Measurements from ENCODE around the gene TNNI2. TPM values are rescaled to one million over a fixed set of nuclear protein-coding genes. Genes with fewer than 3 reads are reported as not detected.
"Not testable (repeated sequence)": the region's sequence is repeated elsewhere in the genome, so short reads cannot be mapped to it uniquely, and the experiment has no call there.

Gene TNNI2
- total and polyA plus RNA-seq, 12 donors = 0.55 to 21.8 (median 2.4) TPM; not detected in 3

DNA sequence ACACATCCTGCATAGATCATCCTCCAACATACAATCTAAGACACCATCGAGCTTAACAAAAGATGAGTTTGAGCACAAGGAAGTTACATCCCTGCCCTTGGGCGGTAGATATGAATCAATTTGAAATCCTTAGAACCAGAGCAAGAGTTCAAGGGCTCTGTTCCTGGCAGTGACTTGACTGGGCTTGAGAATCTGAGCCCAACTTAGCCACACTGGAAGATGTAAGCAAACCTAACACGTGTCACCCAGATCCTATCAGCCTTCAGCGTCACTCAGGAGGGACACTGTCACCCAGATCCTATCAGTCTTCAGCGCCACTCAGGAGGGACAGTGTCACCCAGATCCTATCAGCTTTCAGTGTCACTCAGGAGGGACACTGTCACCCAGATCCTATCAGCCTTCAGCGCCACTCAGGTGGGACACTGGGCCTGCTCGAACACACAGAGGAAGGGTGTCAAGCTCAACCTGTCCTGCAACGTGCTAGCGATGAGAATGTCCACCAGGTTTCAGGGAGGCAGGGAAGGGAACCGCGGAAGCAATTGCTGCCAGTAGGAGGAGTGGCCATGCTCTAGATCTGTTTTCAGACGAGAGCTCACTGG is 42.3 kb upstream of the TNNI2 start:
- intact Hi-C loops (cut with DNase I) = no loop called here
- DNase-seq = no peak
- peaks cover 6% of the 10 kb centered on the region for H3K27me3 ChIP-seq
- no peaks in the 10 kb centered on the region for H3K36me3 ChIP-seq (replicated peaks in 1 of 2)
- no peaks in the 10 kb centered on the region for H3K4me1 ChIP-seq (replicated peaks in 1 of 2)
- no peaks in the 10 kb centered on the region for H3K9me3 ChIP-seq (replicated peaks in 1 of 3)
- no peak overlapping the region for H3K4me3 ChIP-seq
- TF ChIP-seq CTCF (IDR thresholded peaks at IDR 0.05) (no peak), POLR2A (IDR thresholded peaks at IDR 0.05) (no peak)
- 61 to 70% (median 69%) methylated on average over 7 to 12 of the region's 12 CpGs for WGBS, 4 donors
- H3K27ac ChIP-seq = no peak overlapping the region

GRCh38 chr11:1797391-1798125 is 41.2 kb upstream of the TNNI2 start:
- intact Hi-C loops (cut with DNase I) = no loop called here

GRCh38 chr11:1803246-1803645 is 35.5 kb upstream of the TNNI2 start:
- no peak overlapping the region for H3K27ac ChIP-seq
- WGBS, 4 donors = 92 to 93% (median 92%) methylated on average over 14 to 20 of the region's 20 CpGs
- TF ChIP-seq CTCF (IDR thresholded peaks at IDR 0.05) (no peak), POLR2A (IDR thresholded peaks at IDR 0.05) (no peak)
- no peak overlapping the region for H3K4me3 ChIP-seq
- H3K36me3 ChIP-seq (replicated peaks in 1 of 2) = no peaks in the 10 kb centered on the region
- intact Hi-C loops (cut with DNase I) = no loop called here
- peaks cover 0 to 3% of the 10 kb centered on the region in 2 donors for H3K4me1 ChIP-seq (replicated peaks in 1 of 2)
- H3K9me3 ChIP-seq (replicated peaks in 1 of 3) = no peaks in the 10 kb centered on the region
- H3K27me3 ChIP-seq = peaks cover 6% of the 10 kb centered on the region
- no peak for DNase-seq

More at GRCh38 chr11:1797391-1798125, 41.2 kb upstream of the TNNI2 start:
- H3K4me1 ChIP-seq (replicated peaks in 1 of 2) = no peaks in the 10 kb centered on the region
- H3K27me3 ChIP-seq = peaks cover 6% of the 10 kb centered on the region
- no peaks in the 10 kb centered on the region for H3K9me3 ChIP-seq (replicated peaks in 1 of 3)
- H3K27ac ChIP-seq = no peak overlapping the region
- H3K36me3 ChIP-seq (replicated peaks in 1 of 2) = no peaks in the 10 kb centered on the region
- WGBS, 4 donors = 83 to 88% (median 86%) methylated on average over 14 of the region's 14 CpGs
- TF ChIP-seq CTCF (IDR thresholded peaks at IDR 0.05) (no peak), POLR2A (IDR thresholded peaks at IDR 0.05) (no peak)
- H3K4me3 ChIP-seq = no peak overlapping the region
- no peak for DNase-seq

DNA sequence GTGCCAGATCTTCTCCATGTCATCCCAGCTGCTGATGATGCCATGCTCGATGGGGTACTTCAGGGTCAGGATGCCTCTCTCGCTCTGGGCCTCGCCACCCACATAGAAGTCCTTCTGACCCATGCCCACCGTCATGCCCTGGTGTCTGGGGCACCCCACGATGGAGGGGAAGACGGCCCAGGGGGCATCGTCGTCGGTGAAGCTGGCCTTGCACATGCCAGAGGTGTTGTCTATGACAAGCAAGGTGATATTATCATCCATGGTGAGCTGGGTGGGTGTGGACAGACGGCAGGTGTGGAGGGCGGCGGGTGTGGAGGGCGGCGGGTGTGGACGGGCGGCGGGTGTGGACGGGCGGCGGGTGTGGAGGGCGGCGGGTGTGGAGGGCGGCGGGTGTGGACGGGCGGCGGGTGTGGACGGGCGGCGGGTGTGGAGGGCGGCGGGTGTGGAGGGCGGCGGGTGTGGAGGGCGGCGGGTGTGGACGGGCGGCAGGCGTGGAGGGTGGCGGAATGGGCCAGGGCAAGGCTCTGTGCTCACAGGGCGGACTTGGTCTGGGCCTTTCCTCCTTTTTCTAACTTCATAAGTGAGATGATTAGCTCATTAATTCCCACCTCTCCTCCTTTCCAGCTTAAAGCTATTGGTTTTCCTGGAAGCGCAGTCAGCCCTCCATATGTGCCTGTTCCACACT is 34.8 kb upstream of the TNNI2 start:
- H3K9me3 ChIP-seq (replicated peaks in 1 of 3); intact Hi-C loops (cut with DNase I); H3K4me1 ChIP-seq (replicated peaks in 1 of 2); H3K27me3 ChIP-seq; H3K27ac ChIP-seq; H3K36me3 ChIP-seq (replicated peaks in 1 of 2); DNase-seq; H3K4me3 ChIP-seq: not testable (repeated sequence)
- 87 to 95% (median 90%) methylated on average over 17 to 32 of the region's 42 CpGs for WGBS, 4 donors
